ENCODE data around the gene TMEM59L.

DNA sequence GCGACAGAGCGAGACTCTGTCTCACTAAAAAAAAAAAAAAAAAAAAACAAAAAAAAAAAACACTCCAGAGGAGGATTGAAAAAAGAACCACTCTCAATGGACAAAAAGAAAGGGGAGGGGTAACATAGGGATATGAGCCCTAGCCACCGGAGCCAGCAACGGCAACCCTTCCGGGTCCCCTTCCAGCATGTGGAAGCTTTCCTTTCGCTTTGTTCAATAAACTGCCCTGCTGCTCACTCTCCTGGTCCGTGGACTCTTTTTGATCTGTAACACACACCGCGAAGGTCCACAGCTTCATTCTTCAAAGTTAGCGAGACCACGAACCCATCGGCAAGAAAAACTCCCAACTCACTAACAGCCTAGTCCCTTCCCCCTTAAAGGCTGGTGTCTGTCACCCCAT is 25.1 kb upstream of the TMEM59L start:
- no peak for TF ChIP-seq CTCF (IDR thresholded peaks at IDR 0.05)
- TF ChIP-seq, protein P1, sequence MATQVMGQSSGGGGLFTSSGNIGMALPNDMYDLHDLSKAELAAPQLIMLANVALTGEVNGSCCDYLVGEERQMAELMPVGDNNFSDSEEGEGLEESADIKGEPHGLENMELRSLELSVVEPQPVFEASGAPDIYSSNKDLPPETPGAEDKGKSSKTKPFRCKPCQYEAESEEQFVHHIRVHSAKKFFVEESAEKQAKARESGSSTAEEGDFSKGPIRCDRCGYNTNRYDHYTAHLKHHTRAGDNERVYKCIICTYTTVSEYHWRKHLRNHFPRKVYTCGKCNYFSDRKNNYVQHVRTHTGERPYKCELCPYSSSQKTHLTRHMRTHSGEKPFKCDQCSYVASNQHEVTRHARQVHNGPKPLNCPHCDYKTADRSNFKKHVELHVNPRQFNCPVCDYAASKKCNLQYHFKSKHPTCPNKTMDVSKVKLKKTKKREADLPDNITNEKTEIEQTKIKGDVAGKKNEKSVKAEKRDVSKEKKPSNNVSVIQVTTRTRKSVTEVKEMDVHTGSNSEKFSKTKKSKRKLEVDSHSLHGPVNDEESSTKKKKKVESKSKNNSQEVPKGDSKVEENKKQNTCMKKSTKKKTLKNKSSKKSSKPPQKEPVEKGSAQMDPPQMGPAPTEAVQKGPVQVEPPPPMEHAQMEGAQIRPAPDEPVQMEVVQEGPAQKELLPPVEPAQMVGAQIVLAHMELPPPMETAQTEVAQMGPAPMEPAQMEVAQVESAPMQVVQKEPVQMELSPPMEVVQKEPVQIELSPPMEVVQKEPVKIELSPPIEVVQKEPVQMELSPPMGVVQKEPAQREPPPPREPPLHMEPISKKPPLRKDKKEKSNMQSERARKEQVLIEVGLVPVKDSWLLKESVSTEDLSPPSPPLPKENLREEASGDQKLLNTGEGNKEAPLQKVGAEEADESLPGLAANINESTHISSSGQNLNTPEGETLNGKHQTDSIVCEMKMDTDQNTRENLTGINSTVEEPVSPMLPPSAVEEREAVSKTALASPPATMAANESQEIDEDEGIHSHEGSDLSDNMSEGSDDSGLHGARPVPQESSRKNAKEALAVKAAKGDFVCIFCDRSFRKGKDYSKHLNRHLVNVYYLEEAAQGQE (IDR thresholded peaks at IDR 0.05; ENCODE audit: insufficient read depth in 1 of 2, low read depth in 2 of 2, low read length in 1 of 2), result no peak

All from Panc1 (cell line).